Glutamatergic neuron (in vitro differentiated cells): ENCODE measurements around the gene ZMIZ1. TPM values are rescaled to one million over a fixed set of nuclear protein-coding genes. Genes with fewer than 3 reads are reported as not detected.

ENCODE experiments used
- DNase-seq: peaks from one replicate; pipeline ENCODE4 v3.0.0; 2022
- H3K27ac Mint-ChIP-seq: one replicate; pipeline ENCODE4 v1.8.0; 2020; ENCODE audit warnings: mild to moderate bottlenecking, mixed read lengths, inconsistent platforms; ENCODE audit not compliant: unreplicated experiment
- H3K27me3 Mint-ChIP-seq: one replicate; pipeline ENCODE4 v1.8.0; 2020; ENCODE audit warnings: mild to moderate bottlenecking, moderate library complexity, mixed read lengths, inconsistent platforms; ENCODE audit not compliant: unreplicated experiment
- H3K36me3 Mint-ChIP-seq: one replicate; pipeline ENCODE4 v1.8.0; 2020; ENCODE audit warnings: mild to moderate bottlenecking, mixed read lengths, inconsistent platforms; ENCODE audit not compliant: unreplicated experiment
- H3K4me1 Mint-ChIP-seq: one replicate; pipeline ENCODE4 v1.8.0; 2020; ENCODE audit warnings: mild to moderate bottlenecking, low read depth, mixed read lengths, inconsistent platforms; ENCODE audit not compliant: unreplicated experiment
- H3K4me3 Mint-ChIP-seq: one replicate; pipeline ENCODE4 v1.8.0; 2020; ENCODE audit warnings: mild to moderate bottlenecking, mixed read lengths, inconsistent platforms; ENCODE audit not compliant: unreplicated experiment
- H3K9me3 Mint-ChIP-seq: one replicate; pipeline ENCODE4 v1.8.0; 2020; ENCODE audit warnings: mild to moderate bottlenecking, moderate library complexity, mixed read lengths, inconsistent platforms; ENCODE audit not compliant: unreplicated experiment
- CTCF ChIP-seq: fragments of 200-600 bp; sonication (generic); IDR thresholded peaks from one replicate; pipeline ENCODE4 v1.5.0; 2021; ENCODE audit not compliant: partially characterized antibody, unreplicated experiment
- total RNA-seq: library from RNA; stranded (reverse); fragmentation: NEBNext Ultra II Directional; extraction: Animal tissue kit (Norgen Biotek cat#: 25700); gene quantifications from one replicate; pipeline ENCODE4 v1.2.1, GENCODE V29; 2021; ENCODE audit not compliant: unreplicated experiment

ZMIZ1 gene
- total RNA-seq, 1 donor from 2014 or later, result 230 TPM

- Mint-ChIP-seq H3K27ac (peak overlapping the region; percentile 53), H3K9me3 (peaks cover 31% of the 10 kb centered on the region), H3K4me3 (peak overlapping the region; percentile 44)
Measured at GRCh38 chr10:79224263-79224949, 155.6 kb downstream of the ZMIZ1 start.

GRCh38 chr10:79224992-79225391, 156.2 kb downstream of the ZMIZ1 start:
- Mint-ChIP-seq H3K36me3 (no peaks in the 10 kb centered on the region), H3K27ac (no peak overlapping the region), H3K4me1 (peaks cover 59% of the 10 kb centered on the region), H3K9me3 (peaks cover 35% of the 10 kb centered on the region), H3K27me3 (peaks cover 28% of the 10 kb centered on the region), H3K4me3 (no peak overlapping the region)
- no peak for TF ChIP-seq CTCF
- no peak for DNase-seq

More at GRCh38 chr10:79224263-79224949, 155.6 kb downstream of the ZMIZ1 start:
- H3K4me1 Mint-ChIP-seq, result peaks cover 57% of the 10 kb centered on the region
- H3K36me3 Mint-ChIP-seq, result no peaks in the 10 kb centered on the region
- no peak for TF ChIP-seq CTCF
- peaks cover 23% of the 10 kb centered on the region for H3K27me3 Mint-ChIP-seq
- DNase-seq, result no peak

- H3K4me1 Mint-ChIP-seq, result peaks cover 55% of the 10 kb centered on the region
- H3K27ac Mint-ChIP-seq, result peak overlapping the region; percentile 59
- H3K27me3 Mint-ChIP-seq, result peaks cover 24% of the 10 kb centered on the region
- DNase-seq, result no peak
- TF ChIP-seq CTCF, result no peak
- H3K36me3 Mint-ChIP-seq, result no peaks in the 10 kb centered on the region
- H3K9me3 Mint-ChIP-seq, result peaks cover 37% of the 10 kb centered on the region
- no peak overlapping the region for H3K4me3 Mint-ChIP-seq
Measured at GRCh38 chr10:79226391-79227245, 157.9 kb downstream of the ZMIZ1 start.

- TF ChIP-seq CTCF, result no peak
- Mint-ChIP-seq H3K9me3 (peaks cover 36% of the 10 kb centered on the region), H3K36me3 (no peaks in the 10 kb centered on the region), H3K27ac (peak overlapping the region; percentile 99), H3K27me3 (peaks cover 31% of the 10 kb centered on the region), H3K4me3 (peak overlapping the region; percentile 68), H3K4me1 (peaks cover 52% of the 10 kb centered on the region)
- peak; percentile 65 for DNase-seq
Measured at GRCh38 chr10:79229071-79229541, 160.3 kb downstream of the ZMIZ1 start.
